Stimulated activated CD4-positive, alpha-beta T cell treated with anti-CD3 and anti-CD28 coated beads, TNF-alpha, amount 100 ng/mL, for 1 hour (primary cell): ENCODE data around the gene IL17RD.
"Not testable (repeated sequence)": the region's sequence is repeated elsewhere in the genome, so short reads cannot be mapped to it uniquely, and the experiment has no call there.

Experiments used
- DNase-seq, 3 donors: peaks; one replicate each; pipeline ENCODE4 v3.0.0-alpha.2; 2020; ENCODE audit warnings: low read depth in 3 of 3, low spot score in 1 of 3

The IL17RD gene

DNA sequence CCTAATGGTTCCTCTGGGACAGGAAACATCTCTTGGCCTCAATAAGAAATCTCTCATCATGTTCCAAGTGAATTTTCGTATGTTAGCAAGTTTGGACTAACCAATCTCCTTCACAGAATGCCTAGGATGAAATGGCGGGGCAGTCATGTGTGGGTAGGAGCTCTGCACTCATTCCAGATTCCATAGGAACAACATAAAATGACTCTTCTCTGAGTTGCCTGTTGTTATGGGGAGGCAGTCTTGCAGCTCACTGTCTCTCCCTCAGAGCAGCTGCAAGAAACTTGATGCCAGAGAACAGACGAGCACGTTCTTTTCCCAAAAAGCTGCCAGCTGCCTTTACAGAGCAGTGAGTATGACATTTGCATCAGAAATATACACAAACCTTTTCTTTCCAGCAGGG, 70.6 kb downstream of the IL17RD start:
- DNase-seq = no peak

DNA sequence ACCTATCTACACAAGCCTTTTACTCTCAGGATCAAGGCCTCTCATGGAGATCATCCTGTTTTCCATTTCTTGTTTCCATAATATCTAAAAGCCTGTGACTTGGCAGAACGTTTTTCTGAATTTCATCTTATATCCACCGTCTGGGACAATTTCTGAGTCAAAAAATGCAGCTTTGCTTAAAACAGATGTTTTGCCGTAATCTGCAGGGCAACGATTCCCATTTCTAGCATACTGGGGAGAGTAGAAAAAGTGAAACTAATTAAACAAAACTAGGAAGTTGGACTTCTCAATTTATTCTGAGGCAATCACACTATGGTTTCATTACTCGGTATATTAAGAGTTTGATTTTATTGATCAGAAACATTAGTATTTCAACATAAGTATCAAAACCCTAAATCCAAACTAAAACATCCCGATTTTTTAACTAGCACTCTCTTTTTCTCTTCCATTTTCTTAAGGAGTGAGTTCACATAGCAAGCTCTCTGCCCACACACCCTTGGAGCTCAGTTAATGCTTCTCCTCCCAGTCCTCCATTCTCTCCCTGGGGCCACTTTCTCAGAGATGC, 71.1 kb downstream of the IL17RD start:
- DNase-seq = no peak

DNA sequence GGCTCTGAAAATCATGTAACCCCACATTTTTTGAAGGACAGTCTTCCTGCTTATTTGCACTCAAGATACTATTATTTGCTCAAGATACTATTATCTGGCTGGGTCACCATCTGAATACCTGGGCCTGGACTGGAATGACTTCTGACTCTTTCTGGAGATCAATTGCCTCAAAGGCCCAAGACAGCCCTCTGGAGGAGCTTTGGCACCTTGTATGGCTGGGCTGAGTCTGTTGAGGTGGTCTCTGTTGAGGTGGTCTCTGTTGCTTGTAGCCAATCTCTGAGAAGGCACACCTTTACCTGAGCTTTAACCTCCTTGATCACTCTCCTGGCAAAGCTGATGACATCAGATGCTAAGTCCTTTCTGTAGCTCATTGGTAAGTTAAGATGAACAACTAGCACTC, 71.7 kb downstream of the IL17RD start:
- DNase-seq = no peak

DNA sequence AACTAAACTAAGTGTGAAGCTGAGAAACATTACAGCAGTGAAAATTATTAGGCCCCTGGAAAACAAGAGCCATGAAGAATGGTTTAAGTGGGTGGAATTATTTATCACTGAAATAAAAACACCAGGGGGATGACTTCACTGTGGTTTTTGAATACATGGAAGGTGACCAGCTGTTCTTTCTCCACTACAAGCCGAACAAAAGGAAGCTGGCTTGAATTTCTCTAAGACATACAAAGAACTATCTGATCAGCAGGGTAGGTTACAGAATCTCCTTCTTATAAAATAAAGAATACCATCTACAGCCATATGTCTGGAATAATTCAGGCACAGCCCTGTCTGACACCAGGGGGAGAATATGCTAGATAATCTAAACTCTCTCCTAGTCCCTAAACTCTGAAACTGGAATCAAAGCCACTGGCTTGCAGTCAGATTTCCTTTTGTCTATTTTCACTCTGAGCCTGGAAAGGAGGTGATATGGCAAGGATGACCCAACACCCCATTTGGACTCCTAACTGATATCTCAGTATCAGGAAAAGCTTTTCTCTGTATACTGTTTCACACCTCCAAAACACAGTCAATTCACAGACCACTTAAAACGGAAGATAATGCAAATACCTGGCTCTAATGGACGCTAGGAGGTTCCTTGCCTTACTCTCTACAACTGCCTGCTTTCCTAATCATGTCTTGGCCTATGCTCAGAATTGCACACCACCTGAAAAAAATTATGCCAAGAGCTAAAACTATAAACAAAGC, 73.5 kb downstream of the IL17RD start:
- DNase-seq = no peak

DNA sequence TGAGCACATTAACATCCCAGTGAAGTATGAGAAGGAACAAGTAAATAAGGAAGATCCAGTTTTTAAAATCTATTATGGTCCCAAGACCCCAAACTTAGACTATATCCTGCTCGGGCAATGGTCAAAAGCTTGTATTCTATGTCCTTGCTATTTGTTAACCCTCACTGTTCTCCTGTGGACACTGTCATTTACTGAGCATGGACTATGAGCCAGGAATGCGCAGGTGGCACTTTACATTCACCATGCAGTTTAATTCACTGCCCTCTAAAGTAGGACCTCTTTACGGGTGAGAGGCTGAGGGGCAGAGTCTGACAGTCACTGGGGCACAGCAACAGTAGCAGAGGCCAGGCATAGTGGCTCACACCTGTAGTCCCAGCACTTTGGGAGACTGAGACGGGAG, 76.1 kb downstream of the IL17RD start:
- no peak for DNase-seq

DNA sequence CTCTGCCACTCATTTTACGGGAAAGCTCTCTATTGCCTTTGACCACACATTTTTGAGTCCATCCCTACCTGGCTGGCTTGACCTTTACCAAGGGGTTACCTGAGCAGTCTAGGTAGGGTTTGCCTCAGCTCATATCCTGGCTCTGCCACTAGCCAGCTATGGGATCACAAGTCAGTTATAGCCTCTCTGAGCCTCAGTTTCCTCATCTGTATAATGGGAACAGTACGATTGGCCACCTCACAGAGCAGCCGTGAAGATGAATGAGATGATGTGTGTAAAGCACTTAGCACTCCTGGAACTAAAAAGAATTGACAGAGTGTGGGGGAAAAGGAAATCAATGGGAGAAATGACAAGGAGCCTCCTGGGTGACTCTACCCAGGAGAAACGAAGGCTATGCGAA, 76.7 kb downstream of the IL17RD start:
- DNase-seq = no peak

DNA sequence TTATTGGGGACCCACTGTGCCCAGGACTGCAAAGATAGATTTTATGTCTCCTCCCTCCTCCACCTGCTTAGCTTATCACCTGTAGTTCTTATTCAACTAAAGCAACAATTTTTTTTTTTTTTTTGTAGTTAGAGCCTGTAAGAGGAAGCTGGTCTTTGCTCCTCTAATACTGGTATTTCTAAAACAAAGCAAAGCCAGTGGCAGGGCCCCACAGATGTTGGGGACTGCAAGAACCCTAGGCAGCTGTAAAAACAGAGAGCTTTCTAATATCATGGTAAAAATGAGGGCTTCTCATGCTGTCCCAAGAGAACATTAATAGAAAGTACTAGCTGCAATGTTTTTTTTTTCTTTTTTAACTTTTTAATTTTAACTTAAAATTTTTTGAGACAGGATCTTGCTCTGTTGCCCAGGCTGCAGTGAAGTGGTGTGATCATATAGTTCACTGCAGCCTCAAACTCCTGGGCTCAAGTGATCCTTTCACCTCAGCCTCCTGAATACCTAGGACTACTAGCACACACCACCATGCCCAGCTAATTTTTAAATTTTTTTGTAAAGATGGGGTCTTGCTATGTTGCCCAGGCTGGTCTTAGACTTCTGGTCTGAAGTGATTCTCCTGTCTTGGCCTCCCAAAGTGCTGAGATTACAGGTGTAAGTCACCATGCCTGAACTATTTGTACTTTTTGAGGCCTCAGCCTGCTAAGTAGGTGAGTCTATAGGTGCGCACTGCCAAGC, 77.6 kb downstream of the IL17RD start:
- DNase-seq = no peak

DNA sequence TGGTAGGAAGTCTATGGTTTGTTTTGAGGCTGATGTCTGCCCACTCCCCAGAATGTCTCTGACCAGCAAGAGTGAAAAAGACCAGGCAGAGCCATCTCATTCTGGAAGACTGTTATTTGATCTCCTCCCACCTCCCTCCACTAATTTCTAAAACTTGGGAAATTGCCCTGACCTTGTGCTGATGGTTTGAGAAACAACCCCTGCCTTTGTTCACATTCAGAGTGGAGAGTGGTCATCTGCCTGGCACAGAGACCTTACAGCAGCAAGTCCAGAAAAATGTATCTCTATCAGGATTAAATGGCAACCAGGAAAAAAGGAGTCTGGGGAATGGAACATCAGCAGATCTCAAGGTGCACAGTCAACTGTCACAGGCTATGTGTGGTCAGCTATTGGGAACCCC, 79.0 kb downstream of the IL17RD start:
- DNase-seq = no peak

DNA sequence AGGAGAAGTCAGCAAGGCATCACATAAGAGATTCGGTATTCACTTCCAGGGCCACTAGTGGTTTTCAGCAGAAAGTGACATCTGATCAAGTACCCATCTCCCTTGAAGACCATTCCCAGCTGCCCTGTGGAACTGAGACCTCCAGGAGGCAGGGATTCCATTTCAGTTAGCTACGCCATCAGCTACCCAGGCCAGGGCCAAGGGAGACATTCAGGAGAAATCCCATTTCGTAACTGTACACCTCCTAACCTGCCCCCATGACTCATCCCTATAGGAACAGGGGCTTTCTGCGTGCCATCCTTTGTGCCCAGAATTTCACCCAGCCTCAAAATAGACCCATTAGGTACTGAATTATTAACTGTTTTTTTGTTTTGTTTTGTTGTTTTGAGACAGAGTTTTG, 79.9 kb downstream of the IL17RD start:
- DNase-seq = no peak

DNA sequence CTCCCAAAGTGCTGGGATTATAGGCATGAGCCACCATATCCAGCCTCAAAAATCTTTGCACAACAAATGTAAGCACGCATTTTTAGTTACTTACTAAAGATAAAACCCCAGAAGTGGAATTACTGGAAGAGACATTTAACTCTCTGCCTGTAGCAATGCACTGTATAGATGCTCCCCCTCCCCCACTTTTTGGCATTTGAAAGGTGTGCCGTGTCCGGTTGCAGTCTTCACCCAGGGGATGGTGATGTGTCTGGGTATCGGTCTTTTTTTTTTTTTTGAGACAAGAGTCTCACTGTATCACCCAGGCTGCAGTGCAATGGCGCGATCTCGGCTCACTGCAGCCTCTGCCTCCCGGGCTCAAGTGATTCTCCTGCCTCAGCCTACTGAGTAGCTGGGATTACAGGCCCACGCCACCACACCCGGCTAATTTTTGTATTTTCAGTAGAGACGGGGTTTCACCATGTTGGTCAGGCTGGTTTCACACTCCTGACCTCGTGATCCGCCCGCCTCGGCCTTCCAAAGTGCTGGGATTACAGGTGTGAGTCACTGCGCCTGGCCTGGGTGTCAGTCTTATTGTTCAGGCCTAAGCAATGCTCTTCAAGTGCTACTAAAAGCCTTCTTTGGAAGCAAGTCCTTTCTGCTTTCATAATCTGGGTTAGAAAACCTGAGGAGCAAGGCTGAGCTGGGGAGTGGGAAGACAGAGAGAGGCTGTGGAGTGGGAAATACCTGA, 81.7 kb downstream of the IL17RD start:
- DNase-seq = not testable (repeated sequence)

DNA sequence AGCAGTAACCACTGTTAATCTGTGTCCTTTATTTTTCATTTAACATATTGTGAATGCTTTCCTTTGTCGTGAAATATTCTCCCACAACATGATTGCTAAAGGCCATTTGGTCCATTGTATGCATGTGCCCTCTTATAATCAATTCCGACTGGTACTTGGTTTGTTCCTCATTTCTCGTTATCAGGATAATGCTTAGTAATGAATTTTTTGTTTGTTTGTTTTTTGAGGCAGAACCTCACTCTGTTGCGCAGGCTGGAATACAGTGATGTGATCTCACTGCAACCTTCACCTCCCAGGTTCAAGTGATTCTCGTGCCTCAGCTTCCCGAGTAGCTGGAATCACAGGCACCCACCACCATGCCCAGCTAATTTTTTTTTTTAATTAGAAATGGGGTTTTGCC, 82.7 kb downstream of the IL17RD start:
- no peak for DNase-seq

DNA sequence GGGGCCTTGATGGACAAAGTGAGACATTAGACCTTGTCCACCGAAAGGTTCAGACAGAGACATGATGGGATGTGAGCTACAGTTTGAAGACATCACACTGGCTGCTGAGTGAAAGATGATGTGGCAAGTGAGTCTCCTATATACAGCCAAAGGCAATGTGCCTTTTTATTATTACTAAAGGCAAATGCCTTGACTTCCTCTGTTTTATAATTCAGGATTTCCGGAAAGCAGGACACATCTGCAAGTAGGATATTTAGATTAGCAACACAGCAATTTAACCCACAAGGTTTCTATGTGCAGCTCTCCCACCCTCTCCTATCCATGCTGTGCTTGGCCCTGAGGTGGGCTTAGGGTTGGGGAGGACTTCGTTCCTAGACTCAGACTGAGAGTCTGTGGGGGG, 84.0 kb downstream of the IL17RD start:
- DNase-seq = no peak

DNA sequence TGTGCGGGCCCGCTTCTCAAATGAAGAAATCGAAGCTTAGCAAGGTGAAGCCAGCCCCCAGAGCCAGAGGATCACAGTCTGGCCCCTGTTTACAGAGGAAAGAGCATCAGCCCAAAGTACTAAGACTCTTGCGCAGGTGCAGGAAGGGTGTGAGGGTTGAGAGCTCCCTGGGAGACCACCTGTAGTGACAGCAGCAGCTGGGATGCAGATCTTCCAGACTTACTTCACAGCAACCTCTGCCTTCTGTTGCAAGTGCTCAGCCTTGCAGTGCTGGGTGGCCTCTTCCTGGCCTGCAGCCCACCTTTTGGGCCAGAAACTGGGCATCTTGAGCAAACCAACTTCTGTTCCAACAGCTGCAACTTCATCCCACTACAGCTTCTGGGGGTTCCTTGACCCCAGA, 85.0 kb downstream of the IL17RD start:
- DNase-seq = no peak

DNA sequence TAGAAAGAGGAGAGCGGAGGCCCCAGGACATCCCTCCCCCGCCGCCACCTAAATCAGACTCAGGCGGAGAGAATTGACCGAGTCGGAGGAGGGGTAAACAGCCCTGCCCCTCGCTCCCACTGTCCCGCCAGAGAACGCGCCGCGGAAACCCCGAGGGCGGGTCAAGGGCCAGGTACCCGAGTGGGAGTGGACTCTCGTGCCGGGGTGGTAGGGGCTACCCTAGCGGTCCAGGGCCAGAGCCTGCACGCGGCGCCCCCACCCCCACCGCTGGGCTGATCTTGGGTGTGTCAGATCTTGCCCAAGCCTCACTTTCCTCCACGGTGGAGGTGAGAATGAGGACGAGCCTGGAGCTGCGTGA, 85.7 kb downstream of the IL17RD start:
- DNase-seq = no peak

DNA sequence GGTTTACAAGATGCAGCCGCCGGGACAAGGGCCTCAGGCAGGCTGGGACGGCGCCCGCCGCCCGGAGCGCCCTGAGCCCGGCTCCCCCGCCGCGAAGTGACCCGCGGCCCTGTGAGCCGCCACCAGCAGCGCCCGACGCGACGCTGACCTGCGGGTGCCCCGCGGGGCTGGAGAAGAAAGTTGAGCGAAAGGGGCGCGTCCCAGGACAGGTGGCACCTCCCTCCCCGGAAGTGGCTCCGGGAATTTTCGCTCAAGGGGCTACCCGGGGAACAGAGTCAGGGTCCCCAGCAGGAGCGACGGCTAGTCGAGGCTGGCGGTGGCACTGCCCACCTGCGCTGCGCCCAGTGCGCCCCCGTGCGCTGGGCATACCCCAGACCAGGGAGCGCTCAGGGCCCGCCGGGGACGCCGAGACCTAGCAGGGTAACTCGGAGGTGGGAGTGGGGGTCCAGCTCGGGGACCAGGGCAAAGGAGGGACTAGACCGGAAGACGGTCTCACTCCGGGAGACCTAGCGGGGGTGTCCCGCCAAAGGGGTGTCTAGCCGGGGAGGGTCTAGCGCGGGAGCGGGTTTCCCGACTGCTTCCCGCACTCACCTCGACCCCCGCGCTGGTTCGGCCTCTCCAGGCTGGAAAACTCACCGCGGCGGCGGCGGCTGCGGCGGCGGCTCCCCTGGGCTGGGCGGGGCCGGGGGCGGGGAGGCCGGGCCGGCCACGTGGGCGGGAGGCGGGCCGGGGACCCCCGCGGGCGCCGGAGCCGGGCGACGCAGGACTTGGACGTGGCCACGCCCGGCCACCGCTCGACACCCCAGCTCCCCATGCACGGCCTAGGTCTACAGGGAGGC, 86.3 kb downstream of the IL17RD start:
- no peak for DNase-seq

DNA sequence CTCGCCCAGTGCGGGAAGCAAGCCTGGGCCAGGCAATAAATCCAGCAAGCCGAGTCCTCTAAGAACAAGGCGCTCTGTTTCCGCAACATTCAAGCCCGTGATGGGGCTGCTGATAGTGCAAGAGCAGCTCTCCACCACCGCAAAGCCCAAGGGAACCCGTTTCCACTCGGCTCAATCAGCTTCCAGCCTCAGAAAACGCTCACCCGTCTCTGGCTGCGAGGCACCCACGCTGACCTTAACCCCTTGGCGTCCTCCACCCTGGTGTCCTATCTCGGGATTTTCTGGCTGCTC, 86.9 kb downstream of the IL17RD start:
- DNase-seq = peak in 1 of 3 donors; percentile 8

DNA sequence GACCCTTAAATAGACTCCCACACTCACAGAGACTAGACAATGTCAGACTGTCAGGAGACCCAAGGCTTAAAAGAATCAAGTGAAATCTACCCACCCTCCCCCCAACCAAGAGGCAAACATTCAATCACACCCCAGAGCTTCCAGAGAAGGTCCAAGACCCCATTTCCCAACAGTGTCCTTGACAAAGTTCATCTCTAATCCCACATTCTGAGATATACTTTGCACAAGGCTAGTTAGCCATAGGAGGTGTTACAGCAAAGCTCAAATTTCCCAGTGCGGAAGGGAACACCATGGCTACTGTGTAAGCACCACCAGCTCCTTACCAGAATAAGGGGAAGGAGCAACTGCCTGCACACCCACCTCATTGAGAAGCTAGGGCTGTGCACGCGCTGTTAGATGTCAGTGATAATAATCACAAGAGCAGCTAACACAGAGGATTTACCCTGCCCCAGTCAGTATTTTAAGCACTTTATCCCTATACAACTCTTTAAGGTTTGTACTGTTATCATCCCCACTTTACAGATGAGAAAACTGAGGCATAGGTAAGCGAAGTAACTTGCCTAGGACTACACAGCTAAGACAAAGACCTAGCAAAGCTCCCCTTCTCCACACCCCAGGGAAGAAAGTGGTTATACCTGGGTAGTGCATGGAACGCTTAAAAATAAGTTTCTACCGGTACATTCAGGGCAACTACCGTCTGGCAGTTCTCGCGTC, 87.4 kb downstream of the IL17RD start:
- DNase-seq = no peak

DNA sequence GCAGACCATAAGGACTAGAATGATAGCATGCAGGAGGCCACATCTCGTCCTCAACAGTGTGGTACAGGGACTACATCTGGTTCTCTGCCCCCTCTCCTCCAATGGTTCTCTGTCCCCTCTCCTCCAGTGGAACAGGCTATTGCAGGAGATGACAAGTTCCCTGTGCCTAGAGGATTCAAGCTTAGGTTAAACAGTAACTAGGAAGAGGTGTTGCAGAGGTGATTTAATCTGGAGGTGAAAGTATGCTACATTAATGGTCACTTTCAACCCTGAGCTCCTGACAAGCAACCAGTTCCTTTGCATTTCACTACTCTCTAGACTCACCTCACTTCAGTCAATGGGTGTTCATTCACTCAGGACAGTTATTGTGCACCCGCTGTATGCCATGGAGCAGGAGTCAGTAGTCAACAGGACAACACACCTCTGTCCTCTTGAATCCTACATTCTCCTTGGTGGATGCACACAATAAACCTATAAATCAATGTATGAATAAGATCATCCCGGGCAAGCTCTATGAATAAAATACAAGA, 88.7 kb downstream of the IL17RD start:
- DNase-seq = no peak

DNA sequence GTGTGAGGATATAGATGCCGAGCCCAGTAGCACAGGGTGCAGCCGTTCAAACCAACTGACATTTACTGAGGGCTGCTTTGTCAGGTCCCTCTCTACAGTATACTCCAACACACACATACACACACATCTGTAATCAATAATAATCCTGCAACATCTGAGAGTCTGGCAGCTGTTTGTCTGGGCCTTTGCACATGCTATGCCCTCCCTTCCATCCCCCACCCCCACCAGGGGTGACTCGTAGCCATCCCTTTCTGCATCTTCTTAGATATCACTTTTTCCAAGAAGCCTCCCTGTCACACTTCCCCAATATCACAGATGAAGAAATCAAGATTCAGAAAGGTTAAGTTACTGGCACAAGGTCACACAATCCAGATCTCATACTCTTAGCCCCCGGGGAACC, 91.0 kb downstream of the IL17RD start:
- DNase-seq = no peak

DNA sequence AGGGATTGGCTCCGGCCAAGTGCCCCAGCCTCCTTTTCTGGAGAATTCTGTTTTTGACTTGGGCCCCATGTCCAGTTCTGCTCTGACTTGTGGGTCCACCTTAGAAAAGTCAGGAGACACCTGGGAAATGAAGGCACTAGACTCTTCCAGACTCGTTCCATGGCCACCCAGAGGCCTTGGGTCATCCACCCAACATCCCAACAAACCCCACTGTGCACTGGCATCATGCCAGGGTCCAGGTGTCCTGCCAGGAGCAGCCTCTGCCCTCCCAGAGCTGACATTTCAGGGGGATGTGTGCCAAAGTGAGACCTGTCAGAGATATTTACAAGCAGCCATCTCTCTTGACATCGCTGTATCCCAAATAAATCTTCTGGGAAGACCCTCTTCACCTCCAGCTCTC, 91.5 kb downstream of the IL17RD start:
- DNase-seq = no peak
